CD4-positive, alpha-beta T cell treated with Interleukin-6 at 100 ng/mL for 8 hours (primary cell): ENCODE measurements around the gene FKBP10.
"Not testable (repeated sequence)": the region's sequence is repeated elsewhere in the genome, so short reads cannot be mapped to it uniquely, and the experiment has no call there.

Experiments
- DNase-seq: peaks from one replicate; pipeline ENCODE4 v3.0.0-alpha.2; 2020; ENCODE audit warnings: mixed read lengths, low spot score

FKBP10 gene

GRCh38 chr17:41839448-41839847, 26.6 kb downstream of the FKBP10 start:
- DNase-seq = not testable (repeated sequence)

- not testable (repeated sequence) for DNase-seq
Observed at GRCh38 chr17:41840781-41841180, 28.0 kb downstream of the FKBP10 start.

- no peak for DNase-seq
Observed at GRCh38 chr17:41844971-41845370, 32.2 kb downstream of the FKBP10 start.

DNA sequence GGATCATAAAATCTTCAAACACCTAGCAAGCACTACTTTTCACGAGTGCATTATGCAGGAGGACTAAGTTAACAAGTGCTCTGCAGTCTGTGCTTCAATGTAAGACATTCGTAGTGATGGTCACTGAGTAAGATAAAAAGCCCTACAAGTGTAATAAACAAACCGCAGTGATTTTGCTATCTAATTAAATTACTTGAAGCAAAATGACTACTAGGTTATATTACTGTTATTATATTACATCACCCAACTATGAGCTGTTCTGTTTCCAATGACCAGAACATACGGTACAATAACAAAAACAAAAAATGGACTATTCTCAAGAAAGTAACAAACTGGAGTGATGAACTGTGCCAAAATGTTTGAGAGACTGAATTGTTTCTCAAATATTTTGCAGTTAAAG, 36.0 kb downstream of the FKBP10 start:
- DNase-seq = no peak

DNA sequence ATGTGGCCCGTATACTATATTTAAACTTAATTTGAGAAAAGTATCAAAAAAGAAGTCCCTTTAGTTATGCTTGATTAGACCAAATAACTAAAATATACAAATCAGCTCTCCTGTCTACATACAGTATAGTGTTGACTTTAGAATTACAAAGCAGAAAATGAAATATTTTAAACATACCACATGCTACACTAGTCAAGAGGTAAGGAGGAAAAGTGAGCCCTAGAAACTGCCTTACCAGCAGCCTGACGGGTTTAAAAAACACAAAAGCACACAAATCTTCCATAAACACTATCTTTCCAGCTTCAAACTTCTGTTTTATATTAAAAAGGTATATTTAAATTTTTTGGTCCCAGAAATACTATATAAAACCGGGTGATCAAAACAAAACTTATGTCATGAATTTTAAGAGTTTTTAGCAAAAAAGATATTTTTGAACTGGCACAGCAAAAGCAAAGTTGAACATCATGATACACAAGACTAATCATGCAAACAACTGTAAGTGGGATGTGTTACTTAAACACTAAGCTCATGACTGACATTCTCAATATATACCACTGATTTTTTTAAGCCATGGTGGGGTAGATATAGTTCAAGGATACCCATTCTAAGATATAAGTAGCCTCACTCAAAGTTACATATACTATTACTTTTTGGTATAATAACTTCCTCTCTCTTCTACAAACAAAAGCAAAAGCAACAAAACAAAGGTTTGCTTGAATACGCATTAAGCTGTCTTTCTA, 36.6 kb downstream of the FKBP10 start:
- DNase-seq = no peak

DNA sequence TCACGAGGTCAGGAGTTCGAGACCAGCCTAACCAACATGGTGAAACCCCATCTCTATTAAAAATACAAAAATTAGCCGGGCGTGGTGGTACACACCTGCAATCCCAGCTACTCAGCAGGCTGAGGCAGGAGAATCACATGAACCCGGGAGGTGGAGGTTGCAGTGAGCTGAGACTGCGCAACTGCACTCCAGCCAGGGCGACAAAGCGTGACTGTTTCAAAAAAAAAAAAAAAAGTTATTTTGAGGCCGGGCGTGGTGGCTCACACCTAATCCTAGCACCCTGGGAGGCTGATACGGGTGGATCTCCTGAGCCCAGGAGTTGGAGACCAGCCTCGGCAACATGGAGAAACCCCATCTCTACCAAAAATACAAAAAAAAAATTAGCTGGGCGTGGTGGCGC, 38.6 kb downstream of the FKBP10 start:
- DNase-seq = not testable (repeated sequence)

- no peak for DNase-seq
Observed at GRCh38 chr17:41860254-41860931, 47.6 kb downstream of the FKBP10 start.

DNA sequence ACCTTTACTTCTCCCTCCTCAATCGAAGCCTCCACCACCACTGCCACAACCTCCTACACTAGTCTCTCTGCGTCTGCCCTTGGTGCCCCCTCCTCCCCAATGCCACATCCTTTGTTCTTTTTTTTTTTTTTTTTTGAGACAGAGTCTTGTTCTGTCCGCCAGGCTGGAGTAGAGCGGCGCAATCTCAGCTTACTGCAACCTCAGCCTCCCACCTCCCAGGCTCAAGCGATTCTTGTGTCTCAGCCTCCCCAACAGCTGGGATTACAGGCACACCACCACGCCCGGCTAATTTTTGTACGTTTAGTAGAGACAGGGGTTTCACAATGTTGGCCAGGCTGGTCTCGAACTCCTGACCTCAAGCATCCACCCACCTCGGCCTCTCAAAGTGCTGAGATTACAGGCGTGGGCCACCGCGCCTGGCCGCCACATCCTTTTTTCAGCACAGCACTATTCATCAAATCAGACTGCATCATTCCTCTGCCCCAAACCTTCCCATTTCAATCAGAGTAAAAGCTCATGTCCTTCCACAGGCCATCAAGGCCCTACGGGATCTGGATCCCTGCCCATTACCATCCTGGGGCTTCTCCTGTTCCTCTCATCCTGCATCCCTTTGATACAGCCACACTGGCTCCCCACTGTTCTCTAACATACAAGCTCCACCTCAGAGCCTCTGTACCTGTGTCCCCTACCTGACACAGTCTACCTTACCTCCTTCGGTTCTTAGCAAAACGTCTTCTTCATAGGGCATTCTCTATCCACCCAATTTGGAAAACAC, 50.5 kb downstream of the FKBP10 start:
- peak; percentile 33 for DNase-seq

- DNase-seq = peak; percentile 51
Observed at GRCh38 chr17:41864498-41864835, 51.7 kb downstream of the FKBP10 start.

GRCh38 chr17:41864836-41865595, 52.2 kb downstream of the FKBP10 start, which contains the start of gene KLHL11:
TSS of gene KLHL11 (minus strand) at chr17:41865423. CDS start at chr17:41865370, 53 bp downstream.
- peak; percentile 82 for DNase-seq

DNA sequence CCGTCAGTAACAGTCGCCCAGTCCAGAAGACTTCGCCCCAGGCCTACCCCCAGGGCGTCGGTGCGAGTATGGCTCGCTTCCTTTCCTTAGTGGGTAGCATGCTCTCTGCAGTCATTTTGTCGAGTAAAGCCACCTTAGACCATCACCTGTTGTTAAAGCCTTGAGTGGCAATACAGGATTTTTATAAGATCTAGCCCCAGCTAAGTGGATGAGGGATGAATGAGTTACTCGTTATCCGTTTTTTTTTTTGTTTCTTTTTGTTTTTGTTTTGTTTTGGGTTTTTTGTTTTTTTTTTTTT, 52.7 kb downstream of the FKBP10 start:
- no peak for DNase-seq

GRCh38 chr17:41868568-41868967, 55.8 kb downstream of the FKBP10 start:
- no peak for DNase-seq

DNA sequence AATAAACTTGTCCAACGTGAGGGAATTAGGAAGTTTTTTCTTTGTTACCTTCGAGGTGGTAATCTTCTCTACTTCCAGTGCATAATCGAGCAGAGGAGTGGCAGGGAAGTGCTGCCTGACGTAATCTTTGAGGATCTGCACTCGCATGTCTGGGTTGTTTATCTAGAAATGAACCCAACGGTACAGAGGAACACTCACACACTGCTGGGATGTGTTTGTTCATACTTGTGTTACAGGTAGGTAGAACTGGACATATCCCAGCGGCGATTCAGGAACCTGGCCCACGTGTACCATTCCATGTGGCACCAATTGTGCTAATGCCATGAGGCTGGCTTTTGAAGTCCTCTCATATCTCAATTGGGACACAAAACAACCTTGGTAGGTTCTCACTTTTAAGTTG, 56.6 kb downstream of the FKBP10 start:
- no peak for DNase-seq

DNA sequence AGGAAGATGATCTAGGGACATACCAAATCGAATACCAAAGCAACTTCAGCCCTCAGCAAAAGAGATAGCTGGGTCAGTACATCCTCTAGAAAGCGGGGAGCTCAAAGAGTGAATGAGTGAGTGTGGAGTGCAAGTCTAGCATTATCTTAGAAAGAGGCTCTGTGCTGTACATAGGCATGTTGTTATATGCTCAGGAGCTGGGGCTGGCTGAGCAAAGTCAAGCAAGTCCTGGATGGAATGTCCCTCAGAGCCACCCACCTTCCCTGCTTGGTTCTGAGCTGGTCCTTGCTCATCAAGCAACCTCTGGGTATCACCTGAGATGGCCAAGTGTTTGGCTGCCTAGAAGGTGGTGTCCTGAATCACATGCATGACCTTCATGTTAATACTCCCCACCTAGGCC, 57.3 kb downstream of the FKBP10 start:
- no peak for DNase-seq

DNA sequence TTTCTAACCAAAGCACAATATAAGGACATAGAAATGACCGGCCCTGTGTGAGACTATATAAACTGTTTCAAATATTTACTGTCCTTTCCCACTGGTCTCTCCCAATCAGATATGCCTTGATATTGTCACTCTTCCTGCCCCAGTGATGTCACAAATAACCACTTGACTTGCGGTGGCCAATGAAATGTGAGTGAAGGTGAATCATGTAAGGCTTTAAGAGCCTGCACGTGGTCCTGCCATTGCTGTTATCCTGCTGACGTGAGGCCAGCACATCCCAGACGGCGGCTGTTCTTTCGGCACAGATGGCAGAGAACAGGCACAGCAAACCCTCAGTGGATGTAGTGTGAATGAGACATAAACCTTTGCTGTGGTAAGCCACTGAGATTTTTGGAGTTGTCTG, 57.8 kb downstream of the FKBP10 start:
- no peak for DNase-seq

DNA sequence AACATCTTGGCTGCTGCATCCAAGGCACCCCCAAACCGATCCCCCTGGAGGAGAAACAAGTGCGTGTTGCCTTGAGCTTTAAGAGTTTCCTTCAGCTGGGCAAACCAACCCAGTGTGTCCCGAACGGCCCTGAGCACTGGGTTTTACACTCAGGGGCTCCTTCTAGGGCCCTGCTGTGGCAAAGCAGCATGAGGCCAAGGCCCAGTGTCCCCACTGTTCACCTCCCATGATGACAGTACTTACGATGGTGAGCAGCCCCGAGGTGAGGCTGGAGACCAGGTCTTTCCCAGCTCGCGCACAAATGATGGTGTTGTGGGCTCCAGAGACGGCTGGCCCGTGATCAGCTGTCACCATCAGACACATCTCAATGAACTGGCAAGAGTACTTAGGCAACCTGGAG, 59.0 kb downstream of the FKBP10 start:
- no peak for DNase-seq
